Neural progenitor cell (in vitro differentiated cells): ENCODE results near the gene METTL6.

Experiments
- CTCF ChIP-seq: fragments of 200-600 bp; sonication (generic); IDR thresholded peaks from 2 replicates; pipeline ENCODE4 v1.5.1; 2017; ENCODE audit warnings: antibody characterized with exemption, mild to moderate bottlenecking
- EZH2 ChIP-seq: fragments of 200-600 bp; sonication (generic); IDR thresholded peaks from 2 replicates; pipeline ENCODE4 v1.6.1; 2017; ENCODE audit warnings: antibody characterized with exemption, mild to moderate bottlenecking, moderate library complexity
- EZH2phosphoT487 ChIP-seq: fragments of 200-600 bp; sonication (generic); IDR thresholded peaks from 2 replicates; pipeline ENCODE4 v1.6.1; 2017; ENCODE audit warnings: antibody characterized with exemption

GRCh38 chr3:15430624-15431023 is 3.3 kb upstream of the METTL6 start:
- TF ChIP-seq CTCF (no peak), EZH2 (no peak), EZH2phosphoT487 (no peak)
